ENCODE data around the gene STRIT1. TPM values are rescaled to one million over a fixed set of nuclear protein-coding genes. Genes with fewer than 3 reads are reported as not detected.
"Not testable (repeated sequence)": the region's sequence is repeated elsewhere in the genome, so short reads cannot be mapped to it uniquely, and the experiment has no call there.

Gene STRIT1
- total RNA-seq, 2 experiments from 2014 or later: not detected

DNA sequence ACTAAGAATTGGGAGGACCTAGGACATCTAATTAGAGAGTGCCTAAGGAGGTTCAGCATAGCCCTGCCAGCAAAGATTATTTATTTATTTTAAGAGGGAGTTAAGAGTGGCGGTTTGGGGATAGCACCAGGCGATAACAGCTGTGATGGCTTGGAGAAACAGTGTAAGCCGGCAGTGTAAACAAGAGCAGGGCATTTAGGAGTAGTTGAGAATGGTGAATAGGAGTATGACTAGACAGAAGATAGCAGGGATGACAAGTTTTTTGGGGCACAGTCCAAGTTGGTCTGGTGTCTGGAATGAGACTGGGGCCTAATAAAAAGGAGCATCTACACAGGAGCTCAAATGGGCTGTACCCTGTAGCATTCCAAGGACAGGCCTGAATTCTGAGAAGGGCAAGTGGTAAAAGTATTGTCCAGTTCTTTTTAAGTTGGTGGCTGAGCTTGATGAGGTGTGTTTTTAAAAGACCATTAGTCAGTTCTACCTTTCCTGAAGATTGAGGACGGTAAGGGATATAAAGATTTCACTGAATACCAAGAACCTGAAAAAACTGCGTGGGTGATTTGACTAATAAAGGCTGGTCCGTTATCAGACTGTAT, 18.2 kb downstream of the STRIT1 start:
- ATAC-seq (ENCODE audit: low read depth); H3K36me3 Mint-ChIP-seq; H3K27me3 Mint-ChIP-seq; H3K27ac Mint-ChIP-seq; POLR2A ChIA-PET; H3K4me3 Mint-ChIP-seq; H3K4me1 Mint-ChIP-seq; DNase-seq; H3K9me3 Mint-ChIP-seq: not testable (repeated sequence)

GRCh38 chr3:155274435-155274834, 19.0 kb downstream of the STRIT1 start:
- H3K9me3 Mint-ChIP-seq; DNase-seq; H3K36me3 Mint-ChIP-seq; H3K27ac Mint-ChIP-seq; H3K4me3 Mint-ChIP-seq; POLR2A ChIA-PET; H3K27me3 Mint-ChIP-seq; ATAC-seq (ENCODE audit: low read depth); H3K4me1 Mint-ChIP-seq: not testable (repeated sequence)

GRCh38 chr3:155271343-155271613, 22.2 kb downstream of the STRIT1 start:
- no peak for ATAC-seq (ENCODE audit: low read depth)
- H3K27ac Mint-ChIP-seq: no peak overlapping the region
- no peaks in the 10 kb centered on the region for H3K4me1 Mint-ChIP-seq
- no peaks in the 10 kb centered on the region for H3K27me3 Mint-ChIP-seq
- POLR2A ChIA-PET: no interaction called here
- H3K36me3 Mint-ChIP-seq: no peaks in the 10 kb centered on the region
- H3K4me3 Mint-ChIP-seq: no peak overlapping the region
- H3K9me3 Mint-ChIP-seq: no peaks in the 10 kb centered on the region
- DNase-seq: no peak

- POLR2A ChIA-PET: no interaction called here
- H3K4me1 Mint-ChIP-seq: no peaks in the 10 kb centered on the region
- no peak overlapping the region for H3K4me3 Mint-ChIP-seq
- H3K36me3 Mint-ChIP-seq: no peaks in the 10 kb centered on the region
- no peaks in the 10 kb centered on the region for H3K27me3 Mint-ChIP-seq
- H3K9me3 Mint-ChIP-seq: no peaks in the 10 kb centered on the region
- ATAC-seq (ENCODE audit: low read depth) (no peak), DNase-seq (no peak)
- no peak overlapping the region for H3K27ac Mint-ChIP-seq
Observed at GRCh38 chr3:155270485-155271342, 22.8 kb downstream of the STRIT1 start.

DNA sequence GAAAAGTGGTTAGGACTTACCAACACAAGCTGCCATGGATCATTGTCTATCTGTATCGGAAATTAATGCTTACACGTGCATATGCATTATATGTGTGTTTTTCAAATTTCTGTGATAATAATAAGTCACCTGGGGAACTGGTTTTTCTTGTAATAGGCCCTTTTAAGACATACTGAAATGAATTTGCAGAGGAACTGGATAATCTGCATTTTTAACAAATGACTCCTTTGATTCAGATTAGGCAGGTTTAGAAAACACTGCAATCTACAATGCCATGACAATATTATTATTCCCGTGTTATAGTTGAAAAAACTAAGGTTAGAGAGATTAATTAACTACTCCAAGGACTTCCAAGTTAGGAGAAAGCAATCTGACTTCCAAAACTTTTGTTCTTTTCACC, 23.4 kb downstream of the STRIT1 start:
- ATAC-seq (ENCODE audit: low read depth) (no peak), DNase-seq (no peak)
- no peaks in the 10 kb centered on the region for H3K9me3 Mint-ChIP-seq
- H3K4me1 Mint-ChIP-seq: no peaks in the 10 kb centered on the region
- POLR2A ChIA-PET: no interaction called here
- no peaks in the 10 kb centered on the region for H3K27me3 Mint-ChIP-seq
- no peak overlapping the region for H3K4me3 Mint-ChIP-seq
- no peaks in the 10 kb centered on the region for H3K36me3 Mint-ChIP-seq
- H3K27ac Mint-ChIP-seq: no peak overlapping the region

DNA sequence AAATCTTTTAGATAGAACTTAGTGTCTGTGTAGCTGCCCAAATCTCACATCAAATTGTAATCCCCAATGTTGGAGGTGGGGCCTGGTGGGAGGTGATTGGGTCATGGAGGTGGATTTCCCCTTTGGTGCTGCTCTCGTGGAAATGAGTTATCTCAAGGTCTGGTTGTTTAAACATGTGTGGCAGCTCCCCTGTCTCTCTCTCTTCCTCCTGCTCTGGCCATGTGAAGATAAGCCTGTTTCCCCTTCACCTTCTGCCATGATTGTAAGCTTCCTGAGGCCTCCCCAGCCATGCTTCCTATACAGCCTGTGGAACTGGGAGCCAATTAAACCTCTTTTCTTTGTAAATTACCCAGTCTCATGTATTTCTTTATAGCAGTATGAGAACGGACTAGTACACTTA, 30.6 kb downstream of the STRIT1 start:
- POLR2A ChIA-PET; DNase-seq; H3K9me3 Mint-ChIP-seq; H3K4me3 Mint-ChIP-seq; H3K36me3 Mint-ChIP-seq; H3K4me1 Mint-ChIP-seq; H3K27ac Mint-ChIP-seq; H3K27me3 Mint-ChIP-seq; ATAC-seq (ENCODE audit: low read depth): not testable (repeated sequence)

- no peaks in the 10 kb centered on the region for H3K4me1 Mint-ChIP-seq
- POLR2A ChIA-PET: no interaction called here
- H3K9me3 Mint-ChIP-seq: no peaks in the 10 kb centered on the region
- no peak overlapping the region for H3K4me3 Mint-ChIP-seq
- no peaks in the 10 kb centered on the region for H3K36me3 Mint-ChIP-seq
- no peak for DNase-seq
- no peak for ATAC-seq (ENCODE audit: low read depth)
- H3K27me3 Mint-ChIP-seq: peaks cover 2% of the 10 kb centered on the region
- H3K27ac Mint-ChIP-seq: no peak overlapping the region
Observed at GRCh38 chr3:155262295-155262694, 31.2 kb downstream of the STRIT1 start.

GRCh38 chr3:155254445-155254844, 39.0 kb downstream of the STRIT1 start:
- POLR2A ChIA-PET: no interaction called here
- Mint-ChIP-seq H3K27me3 (no peaks in the 10 kb centered on the region), H3K4me1 (no peaks in the 10 kb centered on the region), H3K36me3 (no peaks in the 10 kb centered on the region), H3K9me3 (peaks cover under 1% of the 10 kb centered on the region), H3K27ac (no peak overlapping the region), H3K4me3 (no peak overlapping the region)
- ATAC-seq (ENCODE audit: low read depth) (no peak), DNase-seq (no peak)

DNA sequence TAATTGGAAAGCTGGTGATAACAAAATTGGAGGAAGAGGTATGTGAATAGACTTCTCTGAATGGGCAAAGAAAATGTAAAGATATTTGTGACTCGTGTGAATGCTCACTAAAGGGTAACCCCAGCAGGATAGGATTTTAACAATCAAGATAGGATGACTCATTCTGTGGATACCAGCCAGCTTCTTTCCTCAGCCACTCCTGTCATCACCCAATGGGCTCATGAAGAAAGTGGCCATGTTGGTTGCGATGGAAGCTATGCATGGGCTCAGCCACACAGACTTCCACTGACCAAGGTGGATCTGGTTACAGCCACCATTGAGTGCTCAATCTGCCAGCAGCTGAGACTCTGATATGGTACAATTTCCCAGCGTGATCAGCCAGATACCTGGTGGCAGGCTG, 40.9 kb downstream of the STRIT1 start:
- Mint-ChIP-seq H3K27me3 (no peaks in the 10 kb centered on the region), H3K36me3 (no peaks in the 10 kb centered on the region), H3K27ac (no peak overlapping the region), H3K4me3 (no peak overlapping the region), H3K4me1 (no peaks in the 10 kb centered on the region), H3K9me3 (peaks cover 2% of the 10 kb centered on the region)
- DNase-seq (no peak), ATAC-seq (ENCODE audit: low read depth) (no peak)
- POLR2A ChIA-PET: no interaction called here

GRCh38 chr3:155252021-155252420, 41.5 kb downstream of the STRIT1 start:
- Mint-ChIP-seq H3K36me3 (no peaks in the 10 kb centered on the region), H3K27me3 (no peaks in the 10 kb centered on the region), H3K9me3 (peaks cover 2% of the 10 kb centered on the region), H3K4me1 (no peaks in the 10 kb centered on the region), H3K27ac (no peak overlapping the region), H3K4me3 (no peak overlapping the region)
- POLR2A ChIA-PET: no interaction called here
- no peak for ATAC-seq (ENCODE audit: low read depth)
- DNase-seq: no peak

DNA sequence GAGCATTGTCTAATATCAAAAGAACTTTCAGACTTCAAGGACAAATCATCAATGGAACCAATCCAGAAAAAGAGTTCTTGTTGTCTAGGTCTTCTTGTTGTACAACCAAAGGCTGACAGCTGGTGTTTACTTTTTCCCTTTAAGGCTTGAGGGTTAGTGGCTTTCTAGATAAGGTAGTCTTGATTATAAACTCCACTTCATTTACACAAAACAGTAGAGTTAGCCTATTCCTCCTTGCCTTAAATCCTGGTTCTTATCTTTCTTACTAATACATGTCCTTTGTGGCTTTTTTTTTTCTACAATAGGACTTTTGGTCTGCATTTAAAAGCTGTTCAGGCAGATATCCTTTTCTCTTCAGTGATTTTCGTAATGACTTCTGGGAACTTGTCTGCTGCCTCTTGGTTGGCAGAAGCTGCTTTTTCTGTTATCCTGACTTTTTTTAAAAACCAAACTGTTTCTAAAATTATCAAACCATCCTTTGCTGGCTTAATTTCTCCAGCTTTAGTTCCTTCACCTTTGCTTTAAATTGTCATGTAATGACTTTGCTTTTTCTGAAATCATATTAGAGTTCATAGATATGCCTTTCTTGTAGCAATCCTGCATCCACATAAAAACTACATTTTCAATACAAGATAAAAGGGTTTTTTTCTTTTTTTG, 44.8 kb downstream of the STRIT1 start:
- H3K9me3 Mint-ChIP-seq: peaks cover 2% of the 10 kb centered on the region
- H3K36me3 Mint-ChIP-seq: no peaks in the 10 kb centered on the region
- DNase-seq (no peak), ATAC-seq (ENCODE audit: low read depth) (no peak)
- H3K4me3 Mint-ChIP-seq: no peak overlapping the region
- H3K4me1 Mint-ChIP-seq: no peaks in the 10 kb centered on the region
- POLR2A ChIA-PET: no interaction called here
- no peak overlapping the region for H3K27ac Mint-ChIP-seq
- H3K27me3 Mint-ChIP-seq: no peaks in the 10 kb centered on the region

- POLR2A ChIA-PET: no interaction called here
- DNase-seq: no peak
- Mint-ChIP-seq H3K36me3 (no peaks in the 10 kb centered on the region), H3K27me3 (no peaks in the 10 kb centered on the region), H3K27ac (no peak overlapping the region), H3K9me3 (peaks cover 2% of the 10 kb centered on the region), H3K4me1 (no peaks in the 10 kb centered on the region), H3K4me3 (no peak overlapping the region)
- ATAC-seq (ENCODE audit: low read depth): no peak
Observed at GRCh38 chr3:155244699-155245098, 48.8 kb downstream of the STRIT1 start.

GRCh38 chr3:155244216-155244615, 49.3 kb downstream of the STRIT1 start:
- H3K27me3 Mint-ChIP-seq: no peaks in the 10 kb centered on the region
- no peak for DNase-seq
- POLR2A ChIA-PET: no interaction called here

GRCh38 chr3:155243512-155243921, 50.0 kb downstream of the STRIT1 start:
- H3K27ac Mint-ChIP-seq: no peak overlapping the region
- H3K4me1 Mint-ChIP-seq: no peaks in the 10 kb centered on the region
- DNase-seq (no peak), ATAC-seq (ENCODE audit: low read depth) (no peak)
- H3K36me3 Mint-ChIP-seq: no peaks in the 10 kb centered on the region
- H3K27me3 Mint-ChIP-seq: no peaks in the 10 kb centered on the region
- no peak overlapping the region for H3K4me3 Mint-ChIP-seq
- POLR2A ChIA-PET: no interaction called here
- peaks cover 1% of the 10 kb centered on the region for H3K9me3 Mint-ChIP-seq

More at GRCh38 chr3:155244216-155244615, 49.3 kb downstream of the STRIT1 start:
- Mint-ChIP-seq H3K36me3 (no peaks in the 10 kb centered on the region), H3K9me3 (no peaks in the 10 kb centered on the region), H3K4me1 (no peaks in the 10 kb centered on the region), H3K4me3 (no peak overlapping the region), H3K27ac (no peak overlapping the region)
- no peak for ATAC-seq (ENCODE audit: low read depth)
